HL-60 (cell line): Measurements from ENCODE around the gene AGPAT2.

Experiments used
- GABPA ChIP-seq: IDR thresholded peaks from 2 replicates; pipeline ENCODE4 v1.6.1; 2012; ENCODE audit warnings: low read depth
- TF ChIP-seq, protein P1 (sequence below): IDR thresholded peaks from one replicate; pipeline ENCODE4 v1.5.1; 2011; ENCODE audit warnings: low read length, control low read depth, inconsistent platforms; ENCODE audit not compliant: insufficient read depth

DNA sequence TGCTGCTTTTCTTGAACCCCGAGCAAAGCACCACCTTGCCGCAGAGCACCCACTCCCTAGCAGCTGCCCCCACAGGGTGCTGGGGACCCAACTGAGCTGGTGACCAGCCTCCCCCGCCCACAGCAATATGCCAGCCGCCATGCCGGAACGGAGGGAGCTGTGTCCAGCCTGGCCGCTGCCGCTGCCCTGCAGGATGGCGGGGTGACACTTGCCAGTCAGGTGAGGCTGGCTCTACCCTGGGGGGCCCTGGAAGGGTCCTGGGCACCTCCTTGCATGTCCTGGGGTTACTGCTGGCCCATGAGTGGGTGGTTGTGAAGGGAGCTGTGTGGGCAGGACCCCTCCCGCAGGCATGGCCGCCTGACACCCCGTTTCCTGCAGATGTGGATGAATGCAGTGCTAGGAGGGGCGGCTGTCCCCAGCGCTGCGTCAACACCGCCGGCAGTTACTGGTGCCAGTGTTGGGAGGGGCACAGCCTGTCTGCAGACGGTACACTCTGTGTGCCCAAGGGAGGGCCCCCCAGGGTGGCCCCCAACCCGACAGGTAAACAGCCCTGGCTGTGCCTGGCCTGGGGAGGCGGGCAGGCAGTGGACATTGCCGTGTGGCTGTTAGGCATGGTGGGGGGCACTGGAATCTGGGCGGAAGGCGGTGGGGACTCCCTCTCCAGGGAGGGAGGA, 17.3 kb downstream of the AGPAT2 start:
- TF ChIP-seq, protein P1, sequence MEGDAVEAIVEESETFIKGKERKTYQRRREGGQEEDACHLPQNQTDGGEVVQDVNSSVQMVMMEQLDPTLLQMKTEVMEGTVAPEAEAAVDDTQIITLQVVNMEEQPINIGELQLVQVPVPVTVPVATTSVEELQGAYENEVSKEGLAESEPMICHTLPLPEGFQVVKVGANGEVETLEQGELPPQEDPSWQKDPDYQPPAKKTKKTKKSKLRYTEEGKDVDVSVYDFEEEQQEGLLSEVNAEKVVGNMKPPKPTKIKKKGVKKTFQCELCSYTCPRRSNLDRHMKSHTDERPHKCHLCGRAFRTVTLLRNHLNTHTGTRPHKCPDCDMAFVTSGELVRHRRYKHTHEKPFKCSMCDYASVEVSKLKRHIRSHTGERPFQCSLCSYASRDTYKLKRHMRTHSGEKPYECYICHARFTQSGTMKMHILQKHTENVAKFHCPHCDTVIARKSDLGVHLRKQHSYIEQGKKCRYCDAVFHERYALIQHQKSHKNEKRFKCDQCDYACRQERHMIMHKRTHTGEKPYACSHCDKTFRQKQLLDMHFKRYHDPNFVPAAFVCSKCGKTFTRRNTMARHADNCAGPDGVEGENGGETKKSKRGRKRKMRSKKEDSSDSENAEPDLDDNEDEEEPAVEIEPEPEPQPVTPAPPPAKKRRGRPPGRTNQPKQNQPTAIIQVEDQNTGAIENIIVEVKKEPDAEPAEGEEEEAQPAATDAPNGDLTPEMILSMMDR = no peak
- TF ChIP-seq GABPA = no peak
